HG03457 (cell line): ENCODE data around the gene SNX5.
"Not testable (repeated sequence)": the region's sequence is repeated elsewhere in the genome, so short reads cannot be mapped to it uniquely, and the experiment has no call there.

Source experiments
- ATAC-seq: cut with Tn5 transposase; IDR thresholded peaks from one replicate; pipeline ENCODE4 v1.9.1; 2021; ENCODE audit warnings: moderate number of reproducible peaks; ENCODE audit not compliant: unreplicated experiment

SNX5 gene

DNA sequence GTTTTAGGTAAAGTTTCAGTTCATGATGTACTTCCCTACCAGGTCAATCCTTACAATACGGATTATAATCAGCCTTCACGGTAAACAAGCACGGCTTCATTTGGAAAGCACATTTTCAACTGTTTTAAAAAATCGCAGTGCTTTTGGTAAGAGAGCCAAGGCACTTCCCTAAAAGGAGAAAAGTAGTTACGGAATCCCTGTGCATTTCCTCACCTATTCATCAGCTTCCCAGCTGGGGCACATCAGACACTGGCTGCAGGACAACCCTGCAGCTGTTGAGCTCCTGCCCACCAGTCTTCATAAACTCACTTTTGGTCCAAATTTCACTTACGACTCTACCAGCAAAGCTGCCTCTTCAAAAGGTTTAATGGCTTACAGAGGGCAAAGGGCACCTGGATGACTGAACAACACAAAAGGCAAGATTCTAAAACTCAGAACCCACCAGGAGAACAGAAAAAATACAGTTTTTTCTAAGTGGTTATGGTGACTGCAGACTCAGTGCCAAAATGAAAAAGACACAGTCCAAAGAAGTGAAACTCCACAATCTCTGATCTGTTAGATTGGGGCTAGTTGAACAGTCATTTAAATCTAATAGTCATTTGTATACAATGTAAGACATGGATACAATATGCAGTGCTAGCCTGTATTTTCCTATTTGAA is 7.5 kb downstream of the SNX5 start:
- ATAC-seq = no peak

DNA sequence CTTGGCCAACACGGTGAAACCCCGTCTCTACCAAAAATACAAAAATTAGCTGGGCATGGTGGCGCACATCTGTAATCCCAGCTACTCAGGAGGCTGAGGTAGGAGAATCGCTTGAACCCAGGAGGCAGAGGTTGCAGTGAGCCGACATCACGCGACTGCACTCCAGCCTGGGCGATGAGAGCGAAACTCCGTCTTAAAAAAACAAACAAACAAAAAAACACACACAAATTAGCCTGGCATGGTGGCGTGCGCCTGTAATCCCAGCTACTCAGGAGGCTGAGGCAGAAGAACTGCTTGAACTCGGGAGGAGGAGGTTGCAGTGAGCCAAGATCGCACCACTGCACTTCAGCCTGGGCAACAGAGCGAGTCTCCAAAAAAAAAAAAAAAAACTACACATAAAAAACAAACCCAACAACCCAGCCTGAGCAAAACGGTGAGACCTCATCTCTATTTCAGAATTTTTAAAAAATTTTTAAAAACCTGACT is 8.2 kb downstream of the SNX5 start:
- ATAC-seq = not testable (repeated sequence)

DNA sequence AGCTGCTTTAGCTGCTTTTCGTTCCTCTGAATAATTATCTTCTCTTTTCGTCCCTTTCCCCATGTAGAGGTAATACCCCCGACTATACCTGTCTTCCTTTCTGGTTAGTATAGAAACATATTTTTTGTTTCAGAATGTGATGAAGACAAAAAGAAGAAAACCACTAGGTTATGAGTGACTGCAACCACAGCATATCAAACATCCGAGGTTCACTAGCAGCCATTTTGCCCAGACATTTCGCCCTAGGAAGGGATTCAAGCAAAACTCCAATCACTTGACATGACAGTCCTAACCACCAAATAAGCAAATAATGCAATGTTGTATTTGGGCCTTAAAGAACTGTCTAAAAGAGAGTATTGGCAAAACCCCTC is 9.4 kb downstream of the SNX5 start:
- no peak for ATAC-seq

DNA sequence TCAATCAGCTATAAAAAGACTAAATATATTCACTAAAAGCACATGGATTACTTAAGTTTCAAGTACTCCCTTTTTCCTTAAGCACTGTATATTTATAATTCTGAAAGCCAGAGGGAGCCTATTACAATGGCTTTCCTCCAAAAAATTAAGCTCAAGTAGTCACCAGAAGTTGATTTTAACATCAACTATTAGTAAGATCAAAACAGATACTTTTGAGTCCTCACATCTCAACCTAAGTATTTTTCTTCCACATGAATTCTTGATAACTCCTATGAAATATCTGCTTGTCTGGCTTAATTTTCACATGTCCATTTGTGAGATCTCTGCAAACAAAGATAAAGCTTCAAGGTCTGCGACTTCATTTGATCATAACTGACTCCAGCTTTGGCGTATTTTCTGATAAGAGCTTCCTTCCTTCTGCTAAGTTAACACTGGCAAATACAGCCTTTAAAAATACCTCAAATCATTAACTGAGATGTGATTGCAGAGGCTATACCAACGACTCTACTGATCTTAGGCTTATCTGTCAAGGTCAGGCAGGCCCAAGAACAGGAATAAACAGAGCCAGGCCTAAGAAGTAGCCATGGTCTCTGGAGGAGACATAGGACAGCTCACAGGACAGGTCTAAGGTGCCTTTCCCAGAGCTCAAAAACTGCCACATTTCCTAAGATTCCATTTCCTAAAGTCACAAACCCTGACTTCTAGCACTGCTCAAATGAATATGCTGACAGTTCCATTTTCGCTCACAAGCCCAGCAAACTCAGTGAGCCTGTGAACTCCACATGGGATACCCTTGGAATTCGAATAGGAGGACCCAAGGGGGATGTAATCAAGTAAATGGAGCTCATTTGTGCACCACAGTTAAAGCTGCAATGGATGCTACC is 10.0 kb downstream of the SNX5 start:
- ATAC-seq = no peak

DNA sequence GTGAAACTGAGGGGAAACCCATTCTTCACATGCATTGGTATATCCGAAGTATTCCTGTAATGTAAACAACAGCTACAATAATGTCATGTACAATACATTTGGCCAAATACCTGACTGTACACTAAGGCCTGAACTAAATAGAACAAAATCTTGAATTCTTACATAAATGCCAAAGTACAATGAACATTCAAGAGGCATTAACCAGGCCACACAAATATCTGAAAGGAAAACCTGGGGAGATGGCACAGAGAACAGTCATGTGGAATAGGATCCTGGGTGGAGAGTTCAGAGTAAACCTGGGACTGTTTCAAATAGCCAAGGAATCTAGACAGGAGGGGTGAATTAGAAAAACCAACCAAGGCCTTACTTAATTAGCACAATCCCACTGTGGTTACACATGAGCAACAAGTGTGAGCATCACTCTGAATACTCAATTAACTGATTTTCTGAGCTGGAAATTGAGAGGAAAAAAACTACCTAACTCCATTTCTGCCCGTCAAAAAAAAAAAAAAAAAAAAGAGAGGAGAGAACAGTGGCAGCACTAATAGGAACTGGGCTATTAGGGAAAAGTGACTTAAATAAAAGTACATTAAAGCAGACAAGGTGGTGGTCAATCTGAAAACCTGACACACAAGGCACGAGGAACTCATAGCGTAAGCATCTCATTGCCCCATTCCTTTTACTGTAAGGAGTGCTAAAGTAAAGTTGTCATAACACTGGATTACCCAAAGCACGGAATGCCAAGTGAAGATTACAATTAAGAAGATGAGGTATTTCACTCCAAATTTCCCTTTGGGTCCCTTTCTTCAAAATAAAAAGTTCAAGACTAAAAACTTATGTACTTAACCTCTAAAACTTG is 10.9 kb downstream of the SNX5 start:
- ATAC-seq = no peak

DNA sequence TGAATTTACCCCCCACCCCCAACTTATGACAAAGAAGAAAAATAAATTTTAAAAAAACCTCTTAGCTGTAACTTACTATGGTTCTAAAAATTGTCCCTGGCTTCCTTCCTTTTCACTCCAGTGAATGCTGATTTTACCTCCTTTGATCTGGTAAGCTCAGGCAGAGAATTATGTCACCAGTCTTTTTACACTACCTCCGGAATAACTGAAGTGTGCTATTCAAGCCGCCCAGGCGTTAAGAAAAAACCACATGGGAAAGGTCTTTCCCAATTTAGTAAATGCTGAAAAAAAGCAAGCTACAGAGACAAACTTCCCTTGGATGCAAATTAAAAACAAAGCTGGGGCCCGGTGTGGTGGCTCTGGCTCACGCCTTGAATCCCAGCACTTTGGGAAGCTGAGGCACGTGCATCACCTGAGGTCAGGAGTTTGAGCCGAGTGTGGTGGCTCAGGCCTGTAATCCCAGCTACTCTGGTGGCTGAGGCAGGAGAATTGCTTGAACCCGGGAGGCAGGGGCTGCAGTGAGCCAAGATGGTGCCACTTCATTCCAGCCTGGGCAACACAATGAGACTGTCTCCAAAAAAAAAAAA is 12.4 kb downstream of the SNX5 start:
- ATAC-seq = no peak

DNA sequence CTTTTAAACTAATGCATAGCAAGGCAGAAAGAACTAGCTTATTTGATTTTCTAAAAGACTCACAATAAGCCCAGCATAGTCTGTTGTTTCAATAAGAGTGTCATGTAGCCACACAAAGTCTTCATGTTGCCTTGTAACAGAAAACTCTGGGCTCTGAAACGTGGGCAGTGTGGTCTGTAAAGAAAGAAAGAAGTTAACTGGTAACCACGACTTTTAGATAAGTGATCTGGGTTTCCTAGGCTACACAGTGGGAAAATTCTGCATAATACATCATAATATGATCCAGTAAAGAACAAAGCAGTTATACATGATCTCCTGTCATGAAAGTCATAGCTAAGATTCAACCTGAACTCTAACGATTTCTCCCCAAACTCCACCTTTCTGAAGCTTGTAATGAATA is 13.3 kb downstream of the SNX5 start:
- ATAC-seq = no peak

DNA sequence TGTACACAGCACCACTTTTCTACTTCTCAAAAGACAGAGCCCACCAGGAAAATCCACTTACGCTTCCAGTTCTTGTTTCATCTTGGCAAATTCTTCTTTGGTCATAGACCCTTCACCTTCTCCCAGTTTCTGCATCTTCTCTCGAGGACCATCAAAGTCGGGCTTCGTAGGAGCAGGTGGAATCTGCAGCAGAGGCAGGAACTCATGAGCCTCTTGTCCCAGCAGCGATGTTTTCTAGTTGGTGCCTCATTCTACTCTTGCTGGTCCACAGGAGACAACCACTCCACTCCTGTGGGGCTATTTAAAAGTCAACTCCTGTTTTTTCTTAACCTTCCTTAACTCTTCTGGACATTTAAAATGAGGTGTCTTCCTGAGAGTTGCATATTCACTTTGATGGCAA is 14.7 kb downstream of the SNX5 start:
- no peak for ATAC-seq

DNA sequence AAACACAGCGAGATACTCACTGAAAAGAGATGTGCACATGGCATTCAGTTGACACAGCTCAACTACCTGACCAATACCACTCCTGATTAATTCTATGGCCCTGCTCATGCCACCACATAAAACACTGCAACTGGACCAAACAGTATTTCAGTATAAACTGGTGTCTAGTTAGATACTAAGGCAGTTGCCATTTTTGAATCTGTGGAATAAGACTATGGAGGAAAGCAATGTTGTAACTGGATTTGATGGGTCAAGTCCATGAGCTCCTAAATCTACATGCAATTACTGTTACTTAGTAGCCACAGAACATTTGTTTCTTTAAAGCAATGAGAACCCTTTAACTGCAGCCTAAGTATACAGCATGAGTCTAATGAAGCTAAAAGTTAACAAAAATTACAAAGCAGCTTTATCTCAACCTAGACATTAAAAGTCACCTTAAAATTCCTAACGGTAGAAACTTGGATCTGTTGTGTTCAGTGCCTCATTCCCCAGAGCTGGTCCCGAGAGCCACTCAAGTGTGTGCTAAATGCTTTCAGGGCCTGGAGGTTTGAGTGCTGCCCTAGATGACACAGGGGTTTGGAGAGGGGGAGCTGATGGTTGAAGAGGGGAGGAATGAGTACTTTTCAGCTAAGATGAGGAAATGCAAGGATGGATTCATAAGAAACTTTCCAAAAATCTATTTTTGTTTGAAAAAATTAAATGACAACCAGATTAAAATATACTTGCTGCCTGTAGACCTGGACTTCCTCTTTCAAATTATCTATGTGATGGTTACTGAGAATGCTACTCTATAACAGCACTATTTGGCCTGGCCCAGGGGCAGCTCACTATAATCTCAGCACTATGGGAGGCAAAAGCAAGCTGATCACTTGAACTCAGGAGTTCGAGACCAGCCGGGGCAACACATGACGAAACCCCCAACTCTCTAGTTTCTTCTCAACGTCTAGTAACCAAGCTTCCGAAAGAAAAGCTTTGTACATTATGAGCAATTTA is 15.6 kb downstream of the SNX5 start:
- ATAC-seq = no peak

DNA sequence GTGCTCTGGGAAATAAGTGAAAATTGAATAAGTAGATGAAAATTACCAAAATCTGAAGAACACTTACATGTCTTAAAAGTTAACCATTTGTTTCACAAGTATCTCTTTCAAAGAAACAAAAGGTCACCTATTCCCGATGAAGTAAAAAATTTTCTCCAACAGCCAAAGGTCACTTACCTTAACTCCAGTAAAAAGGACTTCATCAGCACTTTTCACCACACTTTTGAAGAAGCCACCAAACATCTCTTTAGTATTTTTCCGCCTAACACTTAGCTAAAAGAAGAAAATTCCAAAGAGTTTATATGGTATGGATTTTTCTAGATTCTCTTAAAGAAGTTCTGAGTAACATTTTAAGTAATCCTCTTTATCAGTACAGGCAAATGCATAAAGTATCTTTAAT is 17.3 kb downstream of the SNX5 start:
- no peak for ATAC-seq

DNA sequence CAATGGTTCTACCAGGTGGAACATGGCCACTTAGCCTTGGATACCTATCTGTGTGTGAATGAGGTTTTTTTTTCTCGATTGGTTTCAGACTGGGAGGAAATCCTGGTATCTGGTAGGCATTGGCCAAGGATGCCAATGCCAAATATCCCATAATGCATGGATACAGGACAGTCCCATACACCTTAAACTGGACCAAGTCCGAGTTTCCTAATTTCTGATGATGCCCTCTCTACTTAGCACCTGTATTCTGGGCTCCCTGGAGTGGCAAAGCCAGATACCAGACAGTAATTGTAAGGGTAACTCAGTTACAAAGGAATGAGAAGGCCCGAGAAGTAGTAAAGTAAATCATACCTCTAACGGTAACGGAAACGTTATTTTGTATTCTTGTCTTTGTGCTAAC is 17.9 kb downstream of the SNX5 start:
- no peak for ATAC-seq

DNA sequence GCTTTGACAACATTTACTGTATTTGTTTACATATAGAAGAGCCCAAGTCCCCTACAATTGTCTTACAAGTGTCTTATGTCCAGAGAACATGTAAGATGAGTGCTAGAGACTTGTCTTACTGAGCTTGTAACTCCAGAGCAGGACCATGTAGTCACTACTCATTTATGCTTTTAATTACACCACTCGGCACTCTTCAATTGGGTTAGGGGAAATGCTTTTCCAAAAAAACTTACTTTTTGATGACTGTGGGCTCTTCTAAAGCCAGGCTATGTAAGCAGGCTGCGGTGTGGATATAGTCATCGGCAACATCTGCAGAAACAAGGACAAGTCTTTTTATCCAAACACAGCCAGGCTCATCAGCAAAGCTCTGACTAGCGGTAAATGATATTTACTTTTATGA is 18.7 kb downstream of the SNX5 start:
- ATAC-seq = no peak

DNA sequence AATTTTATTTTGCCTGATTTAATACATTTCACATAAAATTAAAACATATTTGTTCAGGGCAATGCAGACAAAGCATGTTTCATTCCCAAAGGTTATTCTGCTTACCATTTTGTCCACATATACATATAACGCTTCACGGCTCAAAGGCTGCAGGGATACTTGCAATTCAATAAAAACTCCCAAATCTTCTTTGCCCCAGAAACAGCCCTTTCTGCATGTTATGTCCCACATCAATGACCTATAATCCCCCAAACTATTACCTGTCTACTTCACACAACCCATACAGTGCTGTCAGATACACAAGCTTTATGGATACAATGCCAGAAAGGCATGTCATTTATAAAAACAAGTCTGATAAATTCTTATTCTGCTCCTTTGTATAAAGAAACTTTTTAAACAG is 20.2 kb downstream of the SNX5 start:
- ATAC-seq = no peak

DNA sequence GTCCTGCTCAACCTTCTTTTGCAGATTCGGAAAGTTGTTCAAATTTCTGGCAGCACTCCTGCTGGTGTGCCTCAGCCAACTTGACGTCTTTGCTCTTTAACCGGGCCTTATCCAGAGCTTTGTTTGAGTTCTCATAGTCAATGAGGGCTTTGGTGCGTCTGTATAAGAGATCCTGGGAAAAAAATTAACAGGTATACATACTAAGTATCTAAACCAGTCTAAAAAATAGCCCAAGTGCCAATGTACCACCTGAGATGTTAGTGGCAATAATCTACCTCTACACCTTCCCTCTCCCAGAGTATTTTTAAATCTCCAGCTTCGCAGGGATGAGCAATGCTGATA is 21.1 kb downstream of the SNX5 start:
- ATAC-seq = no peak

DNA sequence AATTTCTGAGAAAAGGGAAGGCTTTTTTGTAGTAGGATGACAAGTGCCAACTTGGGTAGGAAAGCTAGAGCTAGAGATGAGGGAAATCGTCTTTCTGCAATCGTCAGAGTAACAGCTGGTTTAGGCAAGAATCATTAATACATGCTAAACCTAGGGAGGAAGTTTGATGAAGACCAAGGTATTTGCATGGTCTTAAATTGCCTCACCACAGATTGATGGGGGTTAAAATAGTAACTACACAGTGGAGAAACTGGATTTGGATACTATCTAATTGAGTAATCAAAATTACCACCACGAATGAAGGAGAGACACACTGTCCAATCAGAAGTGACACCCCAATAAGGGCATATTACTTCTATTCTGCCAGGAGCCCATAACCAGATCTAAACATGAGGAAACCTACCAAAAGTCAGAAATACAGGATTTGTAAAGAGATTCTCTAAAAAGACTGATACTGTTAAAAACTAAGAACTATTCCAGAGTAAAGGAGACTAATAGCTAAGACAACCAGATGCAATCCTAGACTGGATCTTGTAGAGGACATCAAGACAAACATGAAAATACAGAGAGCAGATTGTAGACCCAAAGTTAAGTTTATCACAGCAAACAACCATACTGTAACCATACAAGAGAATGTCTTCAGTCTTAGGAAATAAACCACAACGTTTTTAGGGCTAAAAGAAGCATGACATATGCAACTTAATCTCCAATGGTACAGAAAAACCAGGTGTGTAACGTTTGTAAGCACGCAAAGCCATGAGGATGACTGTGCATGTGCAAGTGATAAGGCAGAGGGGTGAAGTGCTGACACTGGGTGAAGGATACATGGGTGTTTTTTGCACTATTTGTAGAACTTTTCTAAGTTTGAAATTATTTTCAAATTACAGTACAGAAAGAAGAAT is 21.8 kb downstream of the SNX5 start:
- no peak for ATAC-seq

DNA sequence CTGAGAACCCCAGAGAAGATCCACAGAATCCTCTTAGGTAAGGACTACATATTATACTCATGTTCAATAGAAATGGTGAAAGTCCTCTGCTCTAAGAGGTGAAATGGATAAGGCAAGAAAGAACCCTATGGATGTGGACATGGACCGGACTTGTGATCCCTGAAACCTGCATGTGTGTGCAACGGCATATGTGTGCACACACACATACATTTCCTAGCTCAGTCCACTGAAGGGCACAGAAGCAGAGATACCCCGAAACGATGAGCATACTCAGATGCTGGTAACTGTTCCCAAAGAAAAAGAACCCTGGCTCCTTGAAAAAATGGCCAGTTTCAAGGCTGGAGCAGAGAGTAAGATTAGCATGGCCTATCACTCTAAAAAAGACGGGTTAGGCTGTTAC is 22.6 kb downstream of the SNX5 start:
- no peak for ATAC-seq

DNA sequence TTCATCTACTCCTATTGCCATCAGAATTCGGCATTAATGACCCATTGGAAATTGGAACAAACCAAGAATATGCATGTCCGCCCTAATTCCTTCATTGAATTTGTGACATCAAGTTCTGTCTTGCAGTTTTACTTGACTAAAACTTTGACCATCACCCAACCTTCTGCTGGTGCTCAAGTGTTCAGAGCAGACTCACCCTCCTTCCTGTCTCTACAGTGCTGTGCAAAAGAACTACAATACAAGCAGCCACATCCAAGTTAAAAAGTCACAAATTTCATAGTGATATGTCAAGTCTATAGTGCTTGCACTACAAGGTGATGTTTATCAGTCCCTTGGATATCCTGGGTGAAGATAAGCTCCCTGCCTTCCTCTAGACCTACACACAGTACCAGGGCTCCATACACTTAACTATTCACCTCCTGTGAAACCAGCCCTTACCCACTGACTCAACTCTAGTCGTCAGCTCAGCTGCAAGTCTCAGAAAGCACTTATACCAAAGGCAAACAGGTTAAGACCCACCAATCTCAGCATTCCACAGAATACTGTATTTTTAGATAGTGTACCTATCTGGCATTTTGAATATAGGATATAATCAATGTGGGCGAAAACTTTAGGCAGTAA is 23.6 kb downstream of the SNX5 start:
- no peak for ATAC-seq

DNA sequence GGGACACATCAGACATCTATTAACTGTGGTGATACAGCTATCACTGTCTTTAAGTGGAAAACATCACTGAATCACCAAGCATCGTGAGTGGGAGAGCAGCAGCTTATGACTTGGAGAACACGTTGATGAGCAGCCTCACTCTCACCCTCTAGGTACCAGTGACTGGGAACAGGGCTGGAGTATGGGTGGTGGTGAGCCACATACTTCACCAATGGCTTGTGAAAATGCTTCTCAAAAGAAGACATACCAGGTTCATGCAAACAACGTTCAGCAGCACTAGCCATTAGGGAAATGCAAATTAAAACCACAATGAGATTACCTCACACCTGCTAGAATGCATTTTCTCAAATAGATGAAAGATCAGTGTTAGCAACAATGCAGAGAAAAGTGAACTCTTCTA is 25.3 kb downstream of the SNX5 start:
- ATAC-seq = peak; percentile 62

DNA sequence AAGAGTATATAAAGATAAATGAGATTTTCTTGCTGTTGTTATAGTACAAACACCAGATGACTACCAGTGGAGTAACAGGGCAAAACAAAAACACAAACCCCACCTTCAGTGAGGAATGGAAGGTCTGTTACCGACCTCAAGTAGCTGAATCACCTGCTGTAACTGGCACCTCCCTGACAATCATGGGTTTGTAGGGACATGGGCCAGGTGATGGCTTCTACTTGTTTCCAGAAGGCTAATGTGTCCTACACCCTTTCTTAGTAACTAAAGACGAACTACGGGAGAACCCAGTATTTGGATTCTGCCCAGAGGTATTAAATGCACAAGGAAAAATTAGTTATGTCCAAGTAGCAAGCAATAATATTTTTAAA is 26.8 kb downstream of the SNX5 start:
- ATAC-seq = no peak
